Measurements from ENCODE around the gene TXLNG. TPM values are rescaled to one million over a fixed set of nuclear protein-coding genes. Genes with fewer than 3 reads are reported as not detected.

Gene TXLNG
- total and polyA plus RNA-seq, 2 of the 13 experiments (the other 11 are each of a cell fraction or from before 2014, with no cell fraction given) = 13.1 to 15.5 TPM

DNA sequence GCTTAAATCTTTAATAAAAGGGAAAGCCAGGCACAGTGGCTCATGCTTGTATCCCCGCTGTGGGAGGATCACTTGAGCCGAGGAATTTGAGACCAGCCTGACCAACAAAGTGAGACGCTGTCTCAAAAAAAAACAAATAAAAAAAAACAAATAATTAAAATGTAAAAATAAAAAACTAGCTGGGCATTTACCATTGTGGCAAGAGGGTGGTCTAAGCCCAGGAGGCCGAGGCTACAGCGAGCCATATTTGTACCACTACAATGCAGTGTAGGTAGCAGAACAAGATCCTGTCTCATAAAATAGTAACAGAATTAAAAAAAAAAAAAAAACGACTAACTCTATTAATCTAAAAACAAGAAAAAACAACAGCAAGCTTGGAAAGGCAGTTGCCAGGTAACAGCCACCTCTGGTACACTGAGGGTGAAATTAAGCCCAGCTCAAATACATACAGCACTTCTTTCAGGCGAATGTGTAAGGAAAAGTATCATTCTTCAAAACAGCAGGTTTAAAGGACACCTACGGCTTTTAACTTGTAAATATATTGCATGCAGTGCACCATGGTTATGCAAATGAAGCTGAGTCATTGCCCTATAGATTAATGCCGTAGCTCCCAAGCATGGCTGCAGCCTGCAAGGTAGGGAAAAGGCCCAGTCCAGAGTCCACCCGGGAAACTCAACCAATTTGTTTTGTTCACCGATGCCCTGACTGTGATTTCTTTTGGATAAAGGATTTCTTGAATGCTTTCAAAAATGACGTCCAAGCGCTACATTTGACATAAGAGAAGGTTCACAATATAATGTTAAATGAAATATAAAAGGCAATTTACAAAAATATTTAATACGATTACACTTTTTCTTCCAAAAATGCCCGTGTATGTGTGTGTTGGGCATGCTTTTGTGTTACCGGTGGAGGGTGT is 14.5 kb upstream of the TXLNG start (continued):
- TF ChIP-seq ZNF672 (CRISPR knock-in tag; IDR thresholded peaks at IDR 0.05) (no peak), RXRB (CRISPR knock-in tag; IDR thresholded peaks at IDR 0.05; ENCODE audit: borderline replicate concordance) (peak; percentile 46; the same call in 1 of the 2 replicates), TBX3 (IDR thresholded peaks at IDR 0.05; ENCODE audit: borderline replicate concordance) (no peak), HNF1A (IDR thresholded peaks at IDR 0.05; ENCODE audit: low read depth) (0 out of 2 replicates have a peak, but pooled peaks have one; percentile 10), HNF1A (CRISPR knock-in tag; IDR thresholded peaks at IDR 0.05; ENCODE audit: borderline replicate concordance) (no peak), ZMYM2 (CRISPR knock-in tag; IDR thresholded peaks at IDR 0.05) (no peak), FOXP1 (IDR thresholded peaks at IDR 0.05) (no peak; the same call in 1 of the 2 replicates), FOXP1 (CRISPR knock-in tag; IDR thresholded peaks at IDR 0.05) (peak; percentile 3; the same call in 1 of the 2 replicates), JUND (CRISPR knock-in tag; IDR thresholded peaks at IDR 0.05) (peak; percentile 65), NFIC (IDR thresholded peaks at IDR 0.05; ENCODE audit: low read length) (peak; percentile 16; the same call in 1 of the 2 replicates), CBX1 (IDR thresholded peaks at IDR 0.05; ENCODE audit: low read depth) (peak; percentile 100), ZNF703 (CRISPR knock-in tag; IDR thresholded peaks at IDR 0.05; ENCODE audit: borderline replicate concordance) (no peak), TCF7L2 (IDR thresholded peaks at IDR 0.05; ENCODE audit: low read depth, low read length) (no peak), ZNF280B (CRISPR knock-in tag; IDR thresholded peaks at IDR 0.05; ENCODE audit: borderline replicate concordance) (no peak), TGIF2 (CRISPR knock-in tag; IDR thresholded peaks at IDR 0.05) (no peak), ZNF33A (CRISPR knock-in tag; IDR thresholded peaks at IDR 0.05; ENCODE audit: borderline replicate concordance) (no peak)
- TF ChIP-seq, protein P1, sequence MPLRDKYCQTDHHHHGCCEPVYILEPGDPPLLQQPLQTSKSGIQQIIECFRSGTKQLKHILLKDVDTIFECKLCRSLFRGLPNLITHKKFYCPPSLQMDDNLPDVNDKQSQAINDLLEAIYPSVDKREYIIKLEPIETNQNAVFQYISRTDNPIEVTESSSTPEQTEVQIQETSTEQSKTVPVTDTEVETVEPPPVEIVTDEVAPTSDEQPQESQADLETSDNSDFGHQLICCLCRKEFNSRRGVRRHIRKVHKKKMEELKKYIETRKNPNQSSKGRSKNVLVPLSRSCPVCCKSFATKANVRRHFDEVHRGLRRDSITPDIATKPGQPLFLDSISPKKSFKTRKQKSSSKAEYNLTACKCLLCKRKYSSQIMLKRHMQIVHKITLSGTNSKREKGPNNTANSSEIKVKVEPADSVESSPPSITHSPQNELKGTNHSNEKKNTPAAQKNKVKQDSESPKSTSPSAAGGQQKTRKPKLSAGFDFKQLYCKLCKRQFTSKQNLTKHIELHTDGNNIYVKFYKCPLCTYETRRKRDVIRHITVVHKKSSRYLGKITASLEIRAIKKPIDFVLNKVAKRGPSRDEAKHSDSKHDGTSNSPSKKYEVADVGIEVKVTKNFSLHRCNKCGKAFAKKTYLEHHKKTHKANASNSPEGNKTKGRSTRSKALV (CRISPR knock-in tag; IDR thresholded peaks at IDR 0.05) = 0 out of 2 replicates have a peak, but pooled peaks have one; percentile 32
- TF ChIP-seq, protein P2, sequence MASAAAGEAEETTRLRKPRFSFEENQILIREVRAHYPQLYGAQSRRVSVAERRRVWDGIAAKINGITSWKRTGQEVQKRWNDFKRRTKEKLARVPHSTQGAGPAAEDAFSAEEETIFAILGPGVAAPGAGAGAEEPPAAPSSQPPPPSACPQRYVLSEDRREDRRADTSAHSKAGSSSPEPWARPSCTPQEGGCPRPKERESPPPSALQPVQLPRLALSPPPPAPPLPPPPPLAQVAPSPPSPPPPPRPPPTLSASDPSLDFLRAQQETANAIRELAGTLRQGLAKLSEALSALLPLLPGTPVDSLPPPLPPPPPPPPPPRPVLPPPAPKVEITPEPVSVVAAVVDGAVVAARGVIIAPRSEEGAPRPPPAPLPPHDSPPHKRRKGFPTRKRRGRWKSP (CRISPR knock-in tag; IDR thresholded peaks at IDR 0.05) = no peak
